ENCODE results near the gene TUG1.

Gene TUG1

DNA sequence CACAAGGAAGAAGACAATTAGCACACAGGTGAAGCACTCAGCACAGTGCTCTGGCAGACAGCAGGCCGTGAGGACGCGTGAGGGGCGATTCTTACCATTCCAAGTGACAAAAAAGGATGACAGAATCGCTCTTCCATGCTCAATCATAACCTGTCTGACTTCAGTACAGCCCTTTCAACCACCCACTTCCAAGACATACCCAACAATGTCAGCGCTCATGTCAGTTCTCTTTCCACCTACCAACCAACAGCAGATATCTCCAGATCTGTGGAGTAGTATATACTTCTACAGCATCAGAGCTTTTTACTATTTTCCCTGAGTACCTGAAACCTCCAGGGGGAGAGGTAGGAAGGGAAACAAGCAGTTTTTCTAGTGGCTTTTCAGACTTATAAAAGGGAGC is 40.7 kb upstream of the TUG1 start:
- TF ChIP-seq POLR2AphosphoS5 (IDR thresholded peaks at IDR 0.05; ENCODE audit: low read depth, low read length) = no peak
- TF ChIP-seq POU2F2 (IDR thresholded peaks at IDR 0.05; ENCODE audit: low read depth, low read length) = no peak
- no peak for TF ChIP-seq TAF1 (IDR thresholded peaks at IDR 0.05; ENCODE audit: low read depth, low read length)
- TF ChIP-seq SPI1 (IDR thresholded peaks at IDR 0.05; ENCODE audit: low read depth, low read length) = no peak
- no peak for TF ChIP-seq PAX5 (IDR thresholded peaks at IDR 0.05; ENCODE audit: insufficient read depth, low read length, severe bottlenecking)
- no peak for TF ChIP-seq POLR2A (IDR thresholded peaks at IDR 0.05; ENCODE audit: low read depth, low read length)
- DNase-seq (ENCODE audit: insufficient read length, low spot score) = no peak
- FAIRE-seq = no peak

DNA sequence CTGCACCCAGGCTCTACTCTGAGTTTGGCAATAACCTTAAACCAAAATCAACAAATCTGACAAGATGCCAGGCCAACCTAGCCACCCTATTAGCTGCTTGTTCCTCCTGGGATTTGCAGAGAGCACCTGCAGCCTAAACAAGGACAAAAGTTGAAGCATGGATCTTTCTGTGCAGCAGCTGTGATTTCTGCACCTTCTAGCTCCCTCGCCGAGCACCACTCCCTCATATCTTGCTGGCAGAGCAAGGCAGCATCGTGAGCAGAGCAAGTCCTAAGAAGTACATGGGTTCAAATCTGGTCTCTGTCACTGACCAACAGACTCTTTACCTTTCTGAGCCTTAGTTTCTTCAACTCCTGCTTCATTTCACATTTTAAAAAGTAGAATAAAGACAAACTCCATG is 38.8 kb upstream of the TUG1 start:
- no peak for FAIRE-seq
- TF ChIP-seq POU2F2 (IDR thresholded peaks at IDR 0.05; ENCODE audit: low read depth, low read length) (no peak), POLR2AphosphoS5 (IDR thresholded peaks at IDR 0.05; ENCODE audit: low read depth, low read length) (no peak), POLR2A (IDR thresholded peaks at IDR 0.05; ENCODE audit: low read depth, low read length) (no peak), SPI1 (IDR thresholded peaks at IDR 0.05; ENCODE audit: low read depth, low read length) (no peak), PAX5 (IDR thresholded peaks at IDR 0.05; ENCODE audit: insufficient read depth, low read length, severe bottlenecking) (no peak), TAF1 (IDR thresholded peaks at IDR 0.05; ENCODE audit: low read depth, low read length) (no peak)

DNA sequence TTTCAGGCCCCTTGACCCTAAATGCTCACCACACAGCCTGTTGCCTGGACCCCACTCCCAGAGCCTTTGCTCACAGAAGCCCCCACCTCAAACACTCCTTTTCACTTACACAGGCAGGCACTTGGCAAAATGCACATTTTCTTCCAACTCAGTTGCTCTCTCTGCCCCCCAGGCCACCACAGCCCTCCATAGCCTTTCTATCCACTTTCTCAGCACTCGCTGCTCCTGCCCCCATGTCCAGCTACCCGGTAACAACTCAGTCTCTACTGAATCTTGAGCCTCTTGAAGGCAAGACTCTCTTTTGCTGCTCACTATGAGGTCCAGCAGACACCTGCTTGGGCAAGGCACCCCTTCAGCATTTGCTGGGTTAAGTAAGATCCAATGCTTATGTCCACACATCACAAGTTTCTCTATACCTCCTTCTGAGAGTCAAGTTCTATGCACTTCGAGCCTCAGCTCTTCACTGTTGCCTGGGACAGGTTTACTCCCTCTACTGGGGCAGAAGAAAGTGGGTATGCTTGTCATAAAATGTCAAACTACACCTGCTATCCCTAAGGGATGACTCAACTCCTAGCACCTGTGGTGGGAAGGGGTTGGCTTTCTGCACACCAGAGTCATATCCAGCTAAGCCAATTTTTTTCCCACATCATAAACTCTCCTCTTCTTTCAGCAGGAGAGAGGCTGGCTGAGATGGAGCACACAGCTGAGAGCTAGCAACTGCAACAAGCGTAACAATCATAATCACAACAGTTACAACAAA is 37.3 kb upstream of the TUG1 start:
- TF ChIP-seq POLR2A (IDR thresholded peaks at IDR 0.05; ENCODE audit: low read depth, low read length) (no peak), POLR2AphosphoS5 (IDR thresholded peaks at IDR 0.05; ENCODE audit: low read depth, low read length) (no peak), TAF1 (IDR thresholded peaks at IDR 0.05; ENCODE audit: low read depth, low read length) (no peak), SPI1 (IDR thresholded peaks at IDR 0.05; ENCODE audit: low read depth, low read length) (no peak), POU2F2 (IDR thresholded peaks at IDR 0.05; ENCODE audit: low read depth, low read length) (no peak), PAX5 (IDR thresholded peaks at IDR 0.05; ENCODE audit: insufficient read depth, low read length, severe bottlenecking) (no peak)
- FAIRE-seq = no peak
- DNase-seq (ENCODE audit: insufficient read length, low spot score) = no peak

More for the DNA sequence above, 38.8 kb upstream of the TUG1 start:
- no peak for DNase-seq (ENCODE audit: insufficient read length, low spot score)

DNA sequence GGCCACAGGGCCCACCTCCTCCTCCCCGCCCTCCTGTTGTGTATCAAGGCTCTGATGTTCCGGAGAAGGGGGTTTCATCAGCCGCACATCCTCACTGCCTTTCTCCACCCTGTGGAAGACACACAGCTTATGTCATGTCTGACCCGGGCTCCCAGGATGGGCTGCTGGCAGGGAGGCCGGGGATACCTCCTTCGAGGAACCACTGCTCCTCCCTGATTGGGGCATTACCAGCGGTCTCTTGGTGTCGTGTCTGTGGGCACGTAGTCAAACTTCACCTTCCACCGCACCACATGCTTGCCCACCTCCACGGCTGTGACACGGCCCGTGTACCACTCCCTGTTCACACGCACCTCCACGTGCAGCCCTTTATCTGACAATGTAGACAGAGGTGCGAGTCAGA is 36.4 kb upstream of the TUG1 start:
- DNase-seq (ENCODE audit: insufficient read length, low spot score) (no peak), FAIRE-seq (no peak)
- TF ChIP-seq SPI1 (IDR thresholded peaks at IDR 0.05; ENCODE audit: low read depth, low read length) (no peak), POLR2A (IDR thresholded peaks at IDR 0.05; ENCODE audit: low read depth, low read length) (no peak), POLR2AphosphoS5 (IDR thresholded peaks at IDR 0.05; ENCODE audit: low read depth, low read length) (no peak), TAF1 (IDR thresholded peaks at IDR 0.05; ENCODE audit: low read depth, low read length) (no peak), PAX5 (IDR thresholded peaks at IDR 0.05; ENCODE audit: insufficient read depth, low read length, severe bottlenecking) (no peak), POU2F2 (IDR thresholded peaks at IDR 0.05; ENCODE audit: low read depth, low read length) (no peak)

DNA sequence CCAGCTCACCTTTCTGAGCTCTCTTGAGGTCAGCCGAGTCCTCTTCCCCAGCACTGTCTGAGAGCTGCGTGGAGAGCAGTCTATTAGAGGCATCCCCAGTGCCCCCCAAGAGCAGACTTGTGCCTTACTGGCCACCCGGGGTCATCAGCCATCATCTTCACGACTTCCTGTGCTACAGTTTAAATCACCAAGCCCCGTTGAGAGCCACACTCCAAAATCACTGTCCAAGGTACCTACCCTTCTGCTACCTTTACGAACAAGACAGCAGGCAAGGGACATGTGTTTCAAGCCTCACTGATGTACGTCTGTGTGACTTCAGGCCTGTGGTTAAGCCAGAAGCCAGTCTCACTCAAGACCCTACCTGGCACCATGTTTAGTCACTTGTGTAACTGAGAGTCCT is 35.6 kb upstream of the TUG1 start:
- no peak for TF ChIP-seq POLR2AphosphoS5 (IDR thresholded peaks at IDR 0.05; ENCODE audit: low read depth, low read length)
- DNase-seq (ENCODE audit: insufficient read length, low spot score) (no peak), FAIRE-seq (no peak)

DNA sequence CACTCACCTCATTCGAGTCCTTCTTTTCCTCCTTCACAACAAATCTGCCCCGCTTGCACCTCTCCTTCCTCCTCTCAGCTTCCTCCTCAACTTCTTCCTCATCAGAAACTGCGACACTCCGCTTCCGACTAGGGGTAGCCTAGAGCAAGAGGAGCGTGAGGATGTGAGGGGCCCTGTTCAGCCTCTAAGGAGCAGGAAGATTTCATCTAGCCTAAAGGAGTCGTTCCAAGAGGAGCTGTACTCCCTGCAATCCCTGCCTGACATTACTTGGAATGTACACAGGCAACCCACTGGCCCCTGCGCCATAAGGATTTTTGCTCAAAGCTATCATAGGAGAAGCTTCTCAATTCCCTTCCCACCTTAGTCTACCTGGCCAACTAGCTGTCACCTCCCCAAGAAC is 35.0 kb upstream of the TUG1 start:
- FAIRE-seq = no peak
- no peak for TF ChIP-seq POLR2A (IDR thresholded peaks at IDR 0.05; ENCODE audit: low read depth, low read length)
- TF ChIP-seq SPI1 (IDR thresholded peaks at IDR 0.05; ENCODE audit: low read depth, low read length) = no peak
- no peak for TF ChIP-seq POLR2AphosphoS5 (IDR thresholded peaks at IDR 0.05; ENCODE audit: low read depth, low read length)
- no peak for TF ChIP-seq POU2F2 (IDR thresholded peaks at IDR 0.05; ENCODE audit: low read depth, low read length)
- TF ChIP-seq PAX5 (IDR thresholded peaks at IDR 0.05; ENCODE audit: insufficient read depth, low read length, severe bottlenecking) = no peak
- no peak for TF ChIP-seq TAF1 (IDR thresholded peaks at IDR 0.05; ENCODE audit: low read depth, low read length)
- no peak for DNase-seq (ENCODE audit: insufficient read length, low spot score)

DNA sequence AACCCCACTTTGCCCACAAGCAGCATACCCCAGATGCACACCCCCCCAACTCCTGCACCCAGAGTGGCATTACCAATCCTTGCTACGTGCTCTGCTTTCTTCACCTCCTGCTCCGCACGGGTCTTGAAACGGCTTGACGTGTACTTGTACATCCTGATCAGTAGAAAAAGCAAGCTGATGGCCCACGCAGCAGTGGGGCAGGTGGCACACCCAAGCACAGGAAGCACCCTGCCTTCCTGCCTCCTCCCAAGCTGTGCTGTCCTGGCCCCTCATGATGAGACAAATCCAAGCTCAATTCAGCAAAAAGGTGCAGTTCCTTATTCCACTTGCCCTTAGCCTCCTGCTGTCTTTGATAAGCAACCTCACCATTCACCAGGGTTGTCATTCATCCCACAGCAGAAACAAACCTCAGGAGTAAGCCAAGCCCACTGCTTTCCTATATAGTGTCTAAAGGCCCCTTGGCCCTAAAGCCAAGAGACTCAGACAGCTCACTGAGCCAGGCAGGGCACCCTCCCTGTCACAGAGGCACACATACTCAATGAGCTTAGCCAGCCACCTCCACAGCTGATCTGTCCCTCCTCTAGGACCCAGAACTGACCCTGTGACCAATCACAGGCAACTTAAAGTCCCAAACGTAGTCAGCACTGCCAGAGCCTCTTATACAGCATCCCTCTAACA is 28.2 kb upstream of the TUG1 start:
- no peak for FAIRE-seq
- TF ChIP-seq SPI1 (IDR thresholded peaks at IDR 0.05; ENCODE audit: low read depth, low read length) = no peak
- no peak for DNase-seq (ENCODE audit: insufficient read length, low spot score)

DNA sequence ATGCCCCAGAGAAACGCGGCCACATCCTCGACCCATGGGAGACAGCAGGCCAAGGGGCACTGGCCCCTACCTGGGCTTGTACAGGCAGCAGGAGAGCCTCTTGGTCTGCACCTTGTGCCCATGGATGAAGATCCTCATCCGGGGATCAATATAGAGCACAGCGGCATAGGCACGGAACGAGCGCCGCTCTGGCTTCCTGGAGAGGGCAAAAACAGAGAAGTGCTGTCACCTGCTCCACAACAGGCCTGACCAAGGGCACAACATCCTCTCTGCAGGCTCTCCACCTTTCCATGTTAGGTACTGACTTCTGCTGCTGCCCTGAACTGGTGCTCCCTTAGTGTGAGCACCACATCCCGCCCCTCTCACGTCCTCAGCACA is 27.7 kb upstream of the TUG1 start:
- no peak for TF ChIP-seq SPI1 (IDR thresholded peaks at IDR 0.05; ENCODE audit: low read depth, low read length)
- DNase-seq (ENCODE audit: insufficient read length, low spot score) (no peak), FAIRE-seq (no peak)

DNA sequence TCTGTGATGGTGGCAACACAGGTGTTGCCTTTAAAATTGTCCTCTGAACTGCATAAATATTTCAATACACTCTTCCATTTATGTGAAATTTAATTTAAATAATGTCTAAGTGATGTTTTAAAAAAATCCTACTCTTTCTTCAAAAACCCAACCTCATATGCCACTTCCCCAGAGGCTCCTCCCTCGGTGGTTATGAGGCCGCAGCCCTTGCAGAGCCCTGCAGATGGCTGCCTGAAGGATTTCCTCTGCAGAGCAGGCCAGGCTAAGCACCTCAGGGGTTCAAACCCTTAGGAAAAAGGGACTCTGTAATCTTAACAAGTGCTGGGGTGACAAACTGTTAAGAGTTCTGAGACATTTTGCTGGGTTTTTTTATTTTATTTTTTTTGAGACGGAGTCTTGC is 25.7 kb upstream of the TUG1 start:
- DNase-seq (ENCODE audit: insufficient read length, low spot score) = no peak
- FAIRE-seq = no peak
- no peak for TF ChIP-seq POU2F2 (IDR thresholded peaks at IDR 0.05; ENCODE audit: low read depth, low read length)
- no peak for TF ChIP-seq PAX5 (IDR thresholded peaks at IDR 0.05; ENCODE audit: insufficient read depth, low read length, severe bottlenecking)
- TF ChIP-seq TAF1 (IDR thresholded peaks at IDR 0.05; ENCODE audit: low read depth, low read length) = no peak
- no peak for TF ChIP-seq POLR2AphosphoS5 (IDR thresholded peaks at IDR 0.05; ENCODE audit: low read depth, low read length)
- TF ChIP-seq POLR2A (IDR thresholded peaks at IDR 0.05; ENCODE audit: low read depth, low read length) = no peak
- TF ChIP-seq SPI1 (IDR thresholded peaks at IDR 0.05; ENCODE audit: low read depth, low read length) = no peak

DNA sequence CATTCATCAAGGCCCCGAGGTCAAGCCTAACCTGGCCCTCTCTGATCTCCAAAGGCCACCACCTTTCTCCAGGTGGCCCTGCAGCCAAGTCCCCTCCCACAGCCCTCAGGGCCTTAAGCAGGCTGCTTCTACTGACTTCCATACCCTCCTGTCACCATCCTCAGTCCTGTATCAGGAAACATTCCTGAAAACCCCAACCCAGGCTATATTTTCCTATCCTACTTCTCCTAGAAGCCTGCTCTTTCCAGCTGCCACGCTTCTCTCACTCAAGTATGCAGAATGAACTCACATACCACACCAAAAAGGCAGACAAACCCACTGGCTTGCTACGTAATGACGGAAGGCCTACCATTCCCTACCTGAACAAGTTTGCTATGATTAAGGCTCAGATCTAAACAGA is 24.1 kb upstream of the TUG1 start:
- DNase-seq (ENCODE audit: insufficient read length, low spot score) = no peak
- FAIRE-seq = no peak
- TF ChIP-seq TAF1 (IDR thresholded peaks at IDR 0.05; ENCODE audit: low read depth, low read length) = no peak
- no peak for TF ChIP-seq PAX5 (IDR thresholded peaks at IDR 0.05; ENCODE audit: insufficient read depth, low read length, severe bottlenecking)
- no peak for TF ChIP-seq SPI1 (IDR thresholded peaks at IDR 0.05; ENCODE audit: low read depth, low read length)
- TF ChIP-seq POLR2A (IDR thresholded peaks at IDR 0.05; ENCODE audit: low read depth, low read length) = no peak
- TF ChIP-seq POLR2AphosphoS5 (IDR thresholded peaks at IDR 0.05; ENCODE audit: low read depth, low read length) = no peak

All from GM12891 (cell line).